Measurements from ENCODE around the gene RAB38.

Gene RAB38

GRCh38 chr11:88105951-88106350 lies 69.3 kb downstream of the RAB38 start:
- peak; percentile 27 for DNase-seq (ENCODE audit: low read depth)
- no peak for TF ChIP-seq CTCF (conservative IDR thresholded peaks at IDR 0.05; ENCODE audit: low read depth, low read length)
- H3K4me3 ChIP-seq (ENCODE audit: low read length) = no peak overlapping the region

- no peak for DNase-seq (ENCODE audit: low read depth)
- no peak overlapping the region for H3K4me3 ChIP-seq (ENCODE audit: low read length)
- no peak for TF ChIP-seq CTCF (conservative IDR thresholded peaks at IDR 0.05; ENCODE audit: low read depth, low read length)
These were observed 69.7 kb downstream of the RAB38 start for GRCh38 chr11:88105526-88105925.

DNA sequence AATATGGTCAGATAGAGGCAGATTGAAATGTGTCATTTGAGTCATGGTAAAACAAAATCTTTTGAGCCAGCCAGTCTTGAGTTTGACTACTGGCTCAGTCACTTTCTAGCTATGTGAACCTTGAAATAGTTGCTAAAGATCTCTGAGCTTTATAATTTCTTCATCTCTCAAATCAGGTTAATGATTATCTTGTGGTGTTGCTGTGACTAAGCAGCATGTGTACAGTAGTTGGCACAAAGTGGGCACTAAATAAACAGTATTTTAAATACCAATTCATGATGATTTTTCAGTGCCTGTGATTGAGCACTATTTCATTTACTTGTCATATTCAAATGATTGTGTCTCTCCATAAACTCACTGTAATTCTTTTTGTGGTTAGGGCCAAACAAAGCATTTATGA lies 70.8 kb downstream of the RAB38 start:
- TF ChIP-seq CTCF (conservative IDR thresholded peaks at IDR 0.05; ENCODE audit: low read depth, low read length) = no peak
- peak; percentile 38 for DNase-seq (ENCODE audit: low read depth)
- no peak overlapping the region for H3K4me3 ChIP-seq (ENCODE audit: low read length)

GRCh38 chr11:88103337-88104206 lies 71.7 kb downstream of the RAB38 start:
- peak; percentile 35 for DNase-seq (ENCODE audit: low read depth)
- no peak overlapping the region for H3K4me3 ChIP-seq (ENCODE audit: low read length)
- TF ChIP-seq CTCF (conservative IDR thresholded peaks at IDR 0.05; ENCODE audit: low read depth, low read length) = peak; percentile 64

- no peak for TF ChIP-seq CTCF (conservative IDR thresholded peaks at IDR 0.05; ENCODE audit: low read depth, low read length)
- no peak overlapping the region for H3K4me3 ChIP-seq (ENCODE audit: low read length)
- no peak for DNase-seq (ENCODE audit: low read depth)
These were observed 72.7 kb downstream of the RAB38 start for GRCh38 chr11:88102598-88102934.

- H3K4me3 ChIP-seq (ENCODE audit: low read length) = no peak overlapping the region
- no peak for TF ChIP-seq CTCF (conservative IDR thresholded peaks at IDR 0.05; ENCODE audit: low read depth, low read length)
These were observed 73.2 kb downstream of the RAB38 start for GRCh38 chr11:88101881-88102597.

More at GRCh38 chr11:88101881-88102597, 73.2 kb downstream of the RAB38 start:
- DNase-seq (ENCODE audit: low read depth) = peak; percentile 88
